Measurements from ENCODE around the gene FRAS1.

The FRAS1 gene

GRCh38 chr4:78410225-78410624 lies 353.1 kb downstream of the FRAS1 start:
- H3K36me3 ChIP-seq: no peaks in the 10 kb centered on the region
- no peak for TF ChIP-seq CTCF (IDR thresholded peaks at IDR 0.05)
- H3K9me3 ChIP-seq: no peaks in the 10 kb centered on the region
- H3K4me3 ChIP-seq (ENCODE audit: low read depth in 1 of 2, low read length in 1 of 2): no peak overlapping the region
- H3K27ac ChIP-seq: no peak overlapping the region
- H3K27me3 ChIP-seq: no peaks in the 10 kb centered on the region
- H3K4me1 ChIP-seq (ENCODE audit: control insufficient read depth in 1 of 2, insufficient read depth in 1 of 2, low read depth in 1 of 2, low read length in 1 of 2): no peaks in the 10 kb centered on the region

- Histone ChIP-seq H3K27ac (no peak overlapping the region), H3K9me3 (no peaks in the 10 kb centered on the region), H3K4me1 (ENCODE audit: control insufficient read depth in 1 of 2, insufficient read depth in 1 of 2, low read depth in 1 of 2, low read length in 1 of 2) (no peaks in the 10 kb centered on the region), H3K36me3 (no peaks in the 10 kb centered on the region), H3K27me3 (no peaks in the 10 kb centered on the region), H3K4me3 (ENCODE audit: low read depth in 1 of 2, low read length in 1 of 2) (no peak overlapping the region)
- TF ChIP-seq CTCF (IDR thresholded peaks at IDR 0.05): no peak
These were observed 353.6 kb downstream of the FRAS1 start for GRCh38 chr4:78410676-78411075.

- no peak for TF ChIP-seq CTCF (IDR thresholded peaks at IDR 0.05)
- H3K36me3 ChIP-seq: no peaks in the 10 kb centered on the region
- H3K9me3 ChIP-seq: no peaks in the 10 kb centered on the region
- H3K27ac ChIP-seq: no peak overlapping the region
- H3K4me3 ChIP-seq (ENCODE audit: low read depth in 1 of 2, low read length in 1 of 2): no peak overlapping the region
- H3K27me3 ChIP-seq: no peaks in the 10 kb centered on the region
- H3K4me1 ChIP-seq (ENCODE audit: control insufficient read depth in 1 of 2, insufficient read depth in 1 of 2, low read depth in 1 of 2, low read length in 1 of 2): no peaks in the 10 kb centered on the region
These were observed 357.0 kb downstream of the FRAS1 start for GRCh38 chr4:78414116-78414515.

- H3K27ac ChIP-seq: no peak overlapping the region
- TF ChIP-seq CTCF (IDR thresholded peaks at IDR 0.05): no peak
- no peaks in the 10 kb centered on the region for H3K4me1 ChIP-seq (ENCODE audit: control insufficient read depth in 1 of 2, insufficient read depth in 1 of 2, low read depth in 1 of 2, low read length in 1 of 2)
- H3K9me3 ChIP-seq: no peaks in the 10 kb centered on the region
- no peaks in the 10 kb centered on the region for H3K36me3 ChIP-seq
- no peaks in the 10 kb centered on the region for H3K27me3 ChIP-seq
- no peak overlapping the region for H3K4me3 ChIP-seq (ENCODE audit: low read depth in 1 of 2, low read length in 1 of 2)
These were observed 360.5 kb downstream of the FRAS1 start for GRCh38 chr4:78417603-78418002.

- H3K4me1 ChIP-seq (ENCODE audit: control insufficient read depth in 1 of 2, insufficient read depth in 1 of 2, low read depth in 1 of 2, low read length in 1 of 2): no peaks in the 10 kb centered on the region
- H3K4me3 ChIP-seq (ENCODE audit: low read depth in 1 of 2, low read length in 1 of 2): no peak overlapping the region
- no peaks in the 10 kb centered on the region for H3K27me3 ChIP-seq
- no peaks in the 10 kb centered on the region for H3K36me3 ChIP-seq
- H3K27ac ChIP-seq: no peak overlapping the region
- no peak for TF ChIP-seq CTCF (IDR thresholded peaks at IDR 0.05)
- no peaks in the 10 kb centered on the region for H3K9me3 ChIP-seq
These were observed 361.3 kb downstream of the FRAS1 start for GRCh38 chr4:78418406-78418805.

GRCh38 chr4:78423790-78424189 lies 366.7 kb downstream of the FRAS1 start:
- H3K27me3 ChIP-seq: peaks cover under 1% of the 10 kb centered on the region
- no peaks in the 10 kb centered on the region for H3K36me3 ChIP-seq
- H3K4me3 ChIP-seq (ENCODE audit: low read depth in 1 of 2, low read length in 1 of 2): no peak overlapping the region
- no peak overlapping the region for H3K27ac ChIP-seq
- TF ChIP-seq CTCF (IDR thresholded peaks at IDR 0.05): no peak
- no peaks in the 10 kb centered on the region for H3K4me1 ChIP-seq (ENCODE audit: control insufficient read depth in 1 of 2, insufficient read depth in 1 of 2, low read depth in 1 of 2, low read length in 1 of 2)
- no peaks in the 10 kb centered on the region for H3K9me3 ChIP-seq
